Ectodermal cell (in vitro differentiated cells): ENCODE results near the gene ITGB1BP1.

Source experiments
- H3K27ac ChIP-seq: 2 replicates; pipeline ENCODE4 v1.7.0; 2013; ENCODE audit warnings: mild to moderate bottlenecking, low read depth, low read length; ENCODE audit not compliant: insufficient read depth, poor library complexity, severe bottlenecking
- H3K27me3 ChIP-seq: 2 replicates; pipeline ENCODE4 v1.7.0; 2013; ENCODE audit warnings: mild to moderate bottlenecking, low read length; ENCODE audit not compliant: insufficient read depth, control insufficient read depth, poor library complexity, severe bottlenecking
- H3K36me3 ChIP-seq: one replicate; pipeline ENCODE4 v1.7.0; 2013; ENCODE audit warnings: low read length; ENCODE audit not compliant: control insufficient read depth, insufficient read depth
- H3K4me1 ChIP-seq: one replicate; pipeline ENCODE4 v1.7.0; 2013; ENCODE audit warnings: low read length; ENCODE audit not compliant: control insufficient read depth, insufficient read depth
- H3K4me3 ChIP-seq: 2 replicates; pipeline ENCODE4 v1.7.0; 2013; ENCODE audit warnings: low read depth, low read length, control low read depth; ENCODE audit not compliant: insufficient read depth
- H3K9me3 ChIP-seq: 2 replicates; pipeline ENCODE4 v1.7.0; 2013; ENCODE audit warnings: mild to moderate bottlenecking, low read length, moderate library complexity; ENCODE audit not compliant: control insufficient read depth
- WGBS, 2 experiments: methylation state at CpG; one replicate each; pipeline ENCODE4 v1.1.7; 2013; ENCODE audit warnings: missing lambda C conversion rate in 2 of 2; 5-methylcytosine and 5-hydroxymethylcytosine counted together

The ITGB1BP1 gene

DNA sequence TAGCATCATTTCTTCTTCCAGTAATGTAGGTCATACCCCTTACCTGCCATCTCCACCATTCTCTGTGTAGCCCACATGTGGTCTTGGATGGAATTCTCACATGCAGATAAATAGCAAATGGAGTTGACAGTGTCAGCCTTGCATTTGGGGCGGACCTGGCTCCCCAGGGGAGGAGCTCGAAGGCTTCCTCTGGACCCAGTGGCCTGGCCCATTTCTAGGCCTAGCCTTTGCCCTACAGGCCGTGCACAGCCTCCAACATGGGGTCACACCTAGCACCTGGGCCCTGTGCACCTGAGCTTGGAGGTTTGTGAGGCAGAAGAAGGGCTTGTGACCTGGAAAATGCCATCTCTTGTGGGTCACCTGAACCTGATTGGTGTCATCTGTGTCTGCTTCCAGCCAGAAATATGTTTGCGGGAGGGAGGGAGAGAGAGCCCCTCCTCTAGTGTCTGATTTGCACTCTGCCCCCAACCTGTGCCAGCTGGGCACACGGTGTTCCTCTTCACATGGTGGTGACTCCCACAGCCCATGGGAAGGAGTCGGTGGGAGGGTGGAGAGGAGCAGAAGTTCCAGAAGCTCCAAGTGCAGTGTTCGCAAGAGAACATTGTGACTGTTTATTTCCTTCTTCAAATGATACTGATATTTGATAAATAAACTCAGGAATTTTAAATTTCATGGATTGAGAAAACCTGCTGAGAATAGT lies 33.0 kb downstream of the ITGB1BP1 start:
- Histone ChIP-seq H3K4me3 (no peak overlapping the region), H3K36me3 (peaks cover 4% of the 10 kb centered on the region), H3K4me1 (peaks cover 18% of the 10 kb centered on the region), H3K9me3 (no peaks in the 10 kb centered on the region), H3K27ac (no peak overlapping the region), H3K27me3 (no peaks in the 10 kb centered on the region)
- 95 to 96% methylated on average over 7 of the region's 7 CpGs for WGBS, 2 experiments

DNA sequence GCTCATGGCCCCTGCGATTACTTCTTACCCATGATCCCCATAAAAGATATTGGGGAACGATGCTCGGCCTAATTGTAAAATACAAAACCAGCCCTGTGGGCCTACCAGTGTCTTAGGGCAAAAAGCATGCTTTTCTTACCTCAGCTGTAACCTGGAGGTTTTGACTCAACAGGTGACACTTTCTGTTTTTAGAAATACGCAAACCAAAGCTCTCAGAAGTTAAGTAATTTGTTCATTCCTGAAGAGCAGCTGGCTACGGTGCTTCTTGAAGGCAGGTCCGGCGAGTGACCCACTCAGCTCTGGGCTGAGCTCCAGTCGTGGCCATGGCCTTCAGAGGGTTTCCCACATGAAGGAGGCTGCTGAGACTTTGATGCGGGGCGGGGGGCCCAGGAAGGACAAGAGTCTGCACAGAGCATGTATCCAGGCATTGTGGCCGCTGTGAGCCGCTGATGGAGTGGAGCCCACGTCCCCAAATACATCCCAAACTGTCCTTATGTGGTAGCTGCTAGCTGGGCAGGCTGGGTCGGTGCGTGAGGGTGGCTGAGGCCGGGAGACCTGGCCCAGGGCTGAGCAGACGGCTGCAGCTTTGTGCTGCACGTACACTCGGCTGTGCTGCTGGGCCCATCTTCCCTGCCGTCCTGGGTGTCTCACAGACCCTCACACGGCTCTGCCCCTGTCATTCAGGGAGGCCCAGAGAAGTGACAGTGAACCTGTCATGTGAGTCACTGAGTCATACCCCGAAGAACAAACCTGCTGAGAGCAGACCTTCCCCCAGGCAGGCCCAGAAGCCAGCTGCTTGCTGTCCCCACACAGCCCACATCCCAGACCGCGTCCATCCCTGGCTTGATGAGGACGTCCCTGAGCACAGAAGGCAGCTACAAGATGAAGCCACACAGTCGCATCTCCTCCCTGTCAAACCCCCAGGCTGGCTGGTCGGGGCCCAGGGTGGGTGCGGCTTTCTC lies 34.1 kb downstream of the ITGB1BP1 start:
- Histone ChIP-seq H3K4me3 (no peak overlapping the region), H3K27ac (no peak overlapping the region), H3K27me3 (no peaks in the 10 kb centered on the region), H3K9me3 (no peaks in the 10 kb centered on the region), H3K36me3 (no peaks in the 10 kb centered on the region), H3K4me1 (peaks cover 18% of the 10 kb centered on the region)
- WGBS, 2 experiments, result 93 to 94% methylated on average over 28 of the region's 28 CpGs

- WGBS, 2 experiments, result 95 to 96% methylated on average over 11 of the region's 11 CpGs
Observed at GRCh38 chr2:9388199-9388681, 35.1 kb downstream of the ITGB1BP1 start.

DNA sequence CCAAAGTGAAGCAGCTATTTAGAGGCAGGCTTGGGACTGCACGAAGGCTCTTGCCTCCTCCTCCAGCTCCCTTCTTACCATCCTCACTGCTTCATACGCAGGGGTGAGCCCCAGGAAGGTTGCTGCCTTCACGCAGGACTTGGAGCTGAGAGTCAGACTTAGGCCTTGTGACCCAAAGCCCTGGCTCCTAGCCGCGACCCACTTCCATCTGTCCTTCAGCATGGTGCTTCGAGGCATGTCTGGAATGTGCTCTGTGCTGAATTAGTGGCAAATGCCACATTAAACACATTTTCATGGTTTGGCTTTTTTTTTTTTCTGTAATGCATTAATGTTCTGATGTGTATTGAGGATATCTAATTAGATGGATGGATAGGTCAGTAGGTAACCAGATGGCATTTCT lies 37.5 kb downstream of the ITGB1BP1 start:
- Histone ChIP-seq H3K27ac (no peak overlapping the region), H3K9me3 (no peaks in the 10 kb centered on the region), H3K4me3 (no peak overlapping the region), H3K36me3 (peaks cover 4% of the 10 kb centered on the region), H3K4me1 (no peaks in the 10 kb centered on the region), H3K27me3 (no peaks in the 10 kb centered on the region)
- 90 to 96% methylated on average over 6 of the region's 6 CpGs for WGBS, 2 experiments

More at GRCh38 chr2:9388199-9388681, 35.1 kb downstream of the ITGB1BP1 start:
- Histone ChIP-seq H3K27me3 (no peaks in the 10 kb centered on the region), H3K4me1 (peaks cover 14% of the 10 kb centered on the region), H3K36me3 (no peaks in the 10 kb centered on the region), H3K27ac (no peak overlapping the region), H3K9me3 (no peaks in the 10 kb centered on the region), H3K4me3 (no peak overlapping the region)

DNA sequence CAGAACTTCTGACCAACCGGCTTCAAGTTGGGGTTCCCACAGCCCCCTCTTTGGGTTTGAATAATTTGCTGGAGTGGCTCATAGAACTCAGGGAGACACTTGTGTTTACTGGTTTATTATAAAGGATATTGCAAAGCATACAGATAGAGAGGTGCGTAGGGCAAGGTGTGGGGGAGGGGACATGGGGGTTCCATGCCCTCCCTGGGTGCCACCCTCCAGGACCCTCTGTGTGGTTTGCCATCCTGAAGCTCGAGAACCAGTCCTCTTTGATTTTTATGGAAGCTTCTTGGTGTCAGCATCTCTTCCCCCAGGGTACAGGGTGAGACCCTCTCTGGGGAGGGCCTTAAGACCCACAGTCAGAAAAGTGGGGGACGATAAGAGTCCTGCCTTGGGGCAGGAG lies 38.8 kb downstream of the ITGB1BP1 start:
- H3K27me3 ChIP-seq, result no peaks in the 10 kb centered on the region
- H3K4me1 ChIP-seq, result no peaks in the 10 kb centered on the region
- 92 to 93% methylated on average over 4 of the region's 4 CpGs for WGBS, 2 experiments
- no peaks in the 10 kb centered on the region for H3K9me3 ChIP-seq
- H3K27ac ChIP-seq, result no peak overlapping the region
- H3K36me3 ChIP-seq, result peaks cover 4% of the 10 kb centered on the region
- no peak overlapping the region for H3K4me3 ChIP-seq

- peaks cover 7% of the 10 kb centered on the region for H3K36me3 ChIP-seq
- 93 to 96% methylated on average over 6 of the region's 6 CpGs for WGBS, 2 experiments
Observed at GRCh38 chr2:9382604-9383235, 40.6 kb downstream of the ITGB1BP1 start.

GRCh38 chr2:9380702-9381628 lies 42.4 kb downstream of the ITGB1BP1 start:
- 95 to 96% methylated on average over 18 of the region's 18 CpGs for WGBS, 2 experiments
- Histone ChIP-seq H3K4me1 (no peaks in the 10 kb centered on the region), H3K36me3 (peaks cover 7% of the 10 kb centered on the region), H3K9me3 (no peaks in the 10 kb centered on the region), H3K27ac (no peak overlapping the region), H3K4me3 (no peak overlapping the region), H3K27me3 (no peaks in the 10 kb centered on the region)

More at GRCh38 chr2:9382604-9383235, 40.6 kb downstream of the ITGB1BP1 start:
- no peaks in the 10 kb centered on the region for H3K4me1 ChIP-seq
- H3K27me3 ChIP-seq, result no peaks in the 10 kb centered on the region
- no peaks in the 10 kb centered on the region for H3K9me3 ChIP-seq
- no peak overlapping the region for H3K4me3 ChIP-seq
- no peak overlapping the region for H3K27ac ChIP-seq

GRCh38 chr2:9379391-9379755 lies 44.0 kb downstream of the ITGB1BP1 start:
- H3K27ac ChIP-seq, result no peak overlapping the region
- no peaks in the 10 kb centered on the region for H3K4me1 ChIP-seq
- H3K36me3 ChIP-seq, result peaks cover 7% of the 10 kb centered on the region
- no peaks in the 10 kb centered on the region for H3K9me3 ChIP-seq
- WGBS, 2 experiments, result 93 to 97% methylated on average over 5 of the region's 5 CpGs
- no peak overlapping the region for H3K4me3 ChIP-seq
- no peaks in the 10 kb centered on the region for H3K27me3 ChIP-seq
